Muscle of leg (tissue), 11 donors: ENCODE measurements around the gene SBNO2. TPM values are rescaled to one million over a fixed set of nuclear protein-coding genes. Genes with fewer than 3 reads are reported as not detected.
"Not testable (repeated sequence)": the region's sequence is repeated elsewhere in the genome, so short reads cannot be mapped to it uniquely, and the experiment has no call there.

ENCODE experiments used
- DNase-seq: peaks from one replicate; pipeline ENCODE4 v3.0.0; 2013
- H3K27ac ChIP-seq: one replicate; pipeline ENCODE4 v1.5.1; 2013; ENCODE audit warnings: mild to moderate bottlenecking, low read length, control low read depth
- H3K27me3 ChIP-seq: one replicate; pipeline ENCODE4 v1.6.1; 2013; ENCODE audit warnings: low read length; ENCODE audit not compliant: control insufficient read depth, insufficient read depth
- H3K36me3 ChIP-seq: one replicate; pipeline ENCODE4 v1.6.1; 2013; ENCODE audit warnings: low read length; ENCODE audit not compliant: control insufficient read depth, insufficient read depth
- H3K4me1 ChIP-seq: one replicate; pipeline ENCODE4 v1.6.1; 2013; ENCODE audit warnings: low read length; ENCODE audit not compliant: control insufficient read depth, insufficient read depth
- H3K4me3 ChIP-seq: one replicate; pipeline ENCODE4 v1.5.1; 2013; ENCODE audit warnings: low read length, control low read depth
- H3K9me3 ChIP-seq: replicated peaks from 2 replicates; pipeline ENCODE4 v1.6.1; 2013; ENCODE audit warnings: low read depth, low read length; ENCODE audit not compliant: control insufficient read depth
- WGBS: methylation state at CpG from one replicate; pipeline ENCODE4 v1.1.5; 2013; ENCODE audit warnings: missing lambda C conversion rate; ENCODE audit not compliant: insufficient coverage; 5-methylcytosine and 5-hydroxymethylcytosine counted together
- polyA plus RNA-seq, 8 donors: library from polyadenylated mRNA; unstranded; fragments of 120-200 nt; gene quantifications; one replicate each; pipeline versions ENCODE4 v1.2.1 to v1.2.3, GENCODE V29; 2013; ENCODE audit warnings: inconsistent platforms in 1 of 8, low replicate concordance in 1 of 8; ENCODE audit not compliant: insufficient read length in 8 of 8, insufficient read depth in 1 of 8
- total RNA-seq: library from RNA; stranded (reverse); fragments of 120-200 nt; gene quantifications from one replicate; pipeline ENCODE4 v1.2.4, GENCODE V29; 2013

SBNO2 gene
- total and polyA plus RNA-seq, 9 donors: 7.4 to 16.7 (median 12.2) TPM

GRCh38 chr19:1208830-1209229 lies 34.8 kb upstream of the SBNO2 start:
- H3K27ac ChIP-seq, DNase-seq, H3K9me3 ChIP-seq, H3K27me3 ChIP-seq, H3K4me3 ChIP-seq: not testable (repeated sequence)
- Histone ChIP-seq H3K4me1 (peaks cover 65% of the 10 kb centered on the region), H3K36me3 (peaks cover 20% of the 10 kb centered on the region)
- WGBS: 78% methylated on average over 9 of the region's 10 CpGs

DNA sequence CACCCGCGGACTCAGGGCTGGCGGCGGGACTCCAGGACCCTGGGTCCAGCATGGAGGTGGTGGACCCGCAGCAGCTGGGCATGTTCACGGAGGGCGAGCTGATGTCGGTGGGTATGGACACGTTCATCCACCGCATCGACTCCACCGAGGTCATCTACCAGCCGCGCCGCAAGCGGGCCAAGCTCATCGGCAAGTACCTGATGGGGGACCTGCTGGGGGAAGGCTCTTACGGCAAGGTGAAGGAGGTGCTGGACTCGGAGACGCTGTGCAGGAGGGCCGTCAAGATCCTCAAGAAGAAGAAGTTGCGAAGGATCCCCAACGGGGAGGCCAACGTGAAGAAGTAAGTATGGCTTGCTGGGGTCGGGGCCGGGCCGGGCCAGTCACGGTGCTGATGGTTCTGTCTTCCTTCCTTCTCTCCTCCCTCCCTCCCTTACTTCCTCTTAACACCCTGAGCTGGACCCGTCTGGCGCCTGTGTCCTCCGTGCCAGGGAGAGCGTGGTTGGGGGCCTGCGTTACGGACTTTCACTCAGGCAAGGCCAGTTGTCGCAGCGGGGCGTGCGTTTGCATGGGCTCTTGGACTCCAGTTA lies 32.9 kb upstream of the SBNO2 start:
- WGBS: 3% methylated on average over 34 of the region's 38 CpGs
- peaks cover 52% of the 10 kb centered on the region for H3K4me1 ChIP-seq
- no peaks in the 10 kb centered on the region for H3K9me3 ChIP-seq

DNA sequence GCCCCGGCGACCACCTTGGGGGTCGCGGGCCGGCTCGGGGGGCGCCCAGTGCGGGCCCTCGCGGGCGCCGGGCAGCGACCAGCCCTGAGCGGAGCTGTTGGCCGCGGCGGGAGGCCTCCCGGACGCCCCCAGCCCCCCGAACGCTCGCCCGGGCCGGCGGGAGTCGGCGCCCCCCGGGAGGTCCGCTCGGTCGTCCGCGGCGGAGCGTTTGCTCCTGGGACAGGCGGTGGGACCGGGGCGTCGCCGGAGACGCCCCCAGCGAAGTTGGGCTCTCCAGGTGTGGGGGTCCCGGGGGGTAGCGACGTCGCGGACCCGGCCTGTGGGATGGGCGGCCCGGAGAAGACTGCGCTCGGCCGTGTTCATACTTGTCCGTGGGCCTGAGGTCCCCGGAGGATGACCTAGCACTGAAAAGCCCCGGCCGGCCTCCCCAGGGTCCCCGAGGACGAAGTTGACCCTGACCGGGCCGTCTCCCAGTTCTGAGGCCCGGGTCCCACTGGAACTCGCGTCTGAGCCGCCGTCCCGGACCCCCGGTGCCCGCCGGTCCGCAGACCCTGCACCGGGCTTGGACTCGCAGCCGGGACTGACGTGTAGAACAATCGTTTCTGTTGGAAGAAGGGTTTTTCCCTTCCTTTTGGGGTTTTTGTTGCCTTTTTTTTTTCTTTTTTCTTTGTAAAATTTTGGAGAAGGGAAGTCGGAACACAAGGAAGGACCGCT lies 32.2 kb upstream of the SBNO2 start:
- Histone ChIP-seq H3K9me3 (no peaks in the 10 kb centered on the region), H3K4me1 (peaks cover 46% of the 10 kb centered on the region), H3K27me3 (no peaks in the 10 kb centered on the region), H3K27ac (peak overlapping the region; percentile 76), H3K4me3 (peak overlapping the region; percentile 73), H3K36me3 (peaks cover 10% of the 10 kb centered on the region)
- WGBS: under 1% methylated on average over 71 of the region's 78 CpGs
- DNase-seq: no peak

More for the DNA sequence above, 32.9 kb upstream of the SBNO2 start:
- DNase-seq: no peak
- peak overlapping the region; percentile 73 for H3K4me3 ChIP-seq
- peak overlapping the region; percentile 76 for H3K27ac ChIP-seq
- H3K27me3 ChIP-seq: no peaks in the 10 kb centered on the region
- H3K36me3 ChIP-seq: peaks cover 14% of the 10 kb centered on the region

DNA sequence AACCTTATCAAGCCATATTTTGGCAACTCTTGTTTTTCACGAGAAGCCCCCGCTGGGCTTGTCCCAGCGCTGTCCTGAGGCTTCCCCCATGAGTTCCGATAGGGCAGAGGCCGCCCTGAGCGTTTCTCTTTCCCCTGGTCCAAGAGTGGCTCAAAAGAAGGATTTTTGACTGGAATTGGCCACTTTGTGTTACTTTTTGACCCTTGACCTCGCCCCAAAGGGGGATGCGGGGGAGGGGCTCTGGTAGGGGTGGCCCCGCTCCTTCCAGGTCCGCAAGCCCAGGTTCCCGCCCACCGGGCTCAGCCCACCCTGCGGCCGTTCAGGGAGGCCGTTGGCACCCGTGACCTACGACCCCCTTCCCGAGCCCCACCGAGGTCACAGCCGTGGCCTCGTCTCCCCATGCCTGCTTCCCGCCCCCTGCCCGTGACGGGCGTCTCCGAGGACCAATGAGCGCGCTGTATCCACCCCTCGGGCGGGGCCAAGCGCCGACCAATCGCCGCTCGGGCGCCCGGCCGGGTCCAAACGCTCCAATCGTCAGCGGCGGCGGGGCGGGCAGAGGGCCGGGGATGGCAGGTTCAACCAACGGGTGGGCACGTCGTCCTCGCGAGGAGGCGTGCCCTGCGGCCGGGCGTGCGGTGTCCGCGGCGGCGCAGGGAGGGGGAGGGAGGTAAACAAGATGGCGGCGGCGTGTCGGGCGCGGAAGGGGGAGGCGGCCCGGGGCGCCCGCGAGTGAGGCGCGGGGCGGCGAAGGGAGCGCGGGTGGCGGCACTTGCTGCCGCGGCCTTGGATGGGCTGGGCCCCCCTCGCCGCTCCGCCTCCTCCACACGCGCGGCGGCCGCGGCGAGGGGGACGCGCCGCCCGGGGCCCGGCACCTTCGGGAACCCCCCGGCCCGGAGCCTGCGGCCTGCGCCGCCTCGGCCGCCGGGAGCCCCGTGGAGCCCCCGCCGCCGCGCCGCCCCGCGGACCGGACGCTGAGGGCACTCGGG lies 31.3 kb upstream of the SBNO2 start, which contains the start of gene STK11:
Gene STK11 (plus strand): TSS at position 665 of the 986 bp plus-strand sequence. CDS start 1,136 bp downstream, outside the sequence.
- Histone ChIP-seq H3K27me3 (no peaks in the 10 kb centered on the region), H3K36me3 (peaks cover 10% of the 10 kb centered on the region), H3K4me1 (peaks cover 41% of the 10 kb centered on the region), H3K4me3 (peak within 1 kb of the TSS; percentile 73), H3K9me3 (no peaks in the 10 kb centered on the region), H3K27ac (peak within 1 kb of the TSS; percentile 76)
- WGBS: 3% methylated on average over 110 of the region's 114 CpGs
- DNase-seq: peak; percentile 99

DNA sequence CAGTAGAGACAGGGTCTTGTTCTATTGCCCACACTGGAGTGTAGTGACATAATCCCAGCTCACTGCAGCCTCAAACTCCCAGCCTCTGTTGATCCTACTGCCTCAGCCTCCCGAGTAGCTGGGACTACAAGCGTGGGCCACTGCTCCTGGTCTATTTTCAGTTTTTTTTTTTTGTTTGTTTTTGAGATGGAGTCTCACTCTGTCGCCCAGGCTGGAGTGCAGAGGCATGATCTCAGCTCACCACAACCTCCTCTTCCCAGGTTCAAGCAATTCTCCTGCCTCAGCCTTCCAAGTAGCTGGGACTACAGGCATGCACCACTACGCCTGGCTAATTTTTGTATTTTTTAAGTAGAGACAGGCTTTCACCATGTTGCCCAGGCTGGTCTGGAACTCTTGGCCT lies 26.5 kb upstream of the SBNO2 start:
- no CpG with 5 or more reads among the region's 4 CpGs for WGBS
- not testable (repeated sequence) for DNase-seq, H3K9me3 ChIP-seq, H3K27ac ChIP-seq, H3K27me3 ChIP-seq, H3K4me1 ChIP-seq, H3K36me3 ChIP-seq, H3K4me3 ChIP-seq

DNA sequence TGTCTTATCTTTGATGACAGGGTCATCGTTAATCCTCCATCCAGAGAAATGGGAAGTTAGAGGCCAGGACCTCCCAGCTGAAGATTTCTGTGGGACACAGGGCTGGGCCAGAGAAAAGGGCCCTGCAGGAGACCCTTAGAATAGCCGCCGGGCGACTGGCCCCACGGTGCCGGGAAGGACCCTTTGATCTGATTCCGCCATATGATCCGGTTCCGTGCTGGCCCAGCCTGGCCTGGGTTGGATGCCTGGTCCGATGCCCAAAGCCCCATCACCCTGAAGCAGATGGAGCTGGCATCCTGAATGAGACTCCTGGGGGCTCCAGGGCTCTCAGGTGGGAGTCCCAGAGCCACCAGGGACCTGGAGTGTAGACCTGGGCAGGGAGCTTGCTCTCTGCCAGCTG lies 25.5 kb upstream of the SBNO2 start:
- 80% methylated on average over 10 of the region's 10 CpGs for WGBS
- Histone ChIP-seq H3K27ac (no peak overlapping the region), H3K36me3 (no peaks in the 10 kb centered on the region), H3K4me1 (no peaks in the 10 kb centered on the region), H3K27me3 (no peaks in the 10 kb centered on the region), H3K4me3 (no peak overlapping the region), H3K9me3 (no peaks in the 10 kb centered on the region)
- no peak for DNase-seq

DNA sequence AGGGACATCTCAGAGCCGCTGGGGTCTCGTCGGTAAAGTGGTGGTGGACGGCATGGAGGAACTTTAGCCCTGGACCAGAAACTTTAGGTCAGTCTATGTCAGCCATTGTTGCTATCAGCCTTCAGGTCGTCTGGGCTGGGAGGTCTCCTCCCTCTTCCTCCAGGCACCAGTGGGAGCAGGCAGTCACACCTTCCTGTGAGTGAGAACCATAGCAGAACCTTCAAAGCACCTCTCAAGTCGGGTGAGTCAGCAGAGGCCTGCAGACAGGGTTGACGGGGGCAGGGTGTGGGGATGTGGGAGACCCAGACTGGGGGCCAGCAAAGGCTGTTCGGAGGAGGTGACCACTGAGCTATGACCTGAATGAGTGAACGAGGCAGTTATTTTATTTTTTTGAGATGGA lies 15.4 kb upstream of the SBNO2 start:
- 65% methylated on average over 6 of the region's 9 CpGs for WGBS
- Histone ChIP-seq H3K27me3 (no peaks in the 10 kb centered on the region), H3K4me3 (no peak overlapping the region), H3K36me3 (no peaks in the 10 kb centered on the region), H3K27ac (no peak overlapping the region), H3K4me1 (peaks cover 3% of the 10 kb centered on the region), H3K9me3 (no peaks in the 10 kb centered on the region)
- DNase-seq: no peak

DNA sequence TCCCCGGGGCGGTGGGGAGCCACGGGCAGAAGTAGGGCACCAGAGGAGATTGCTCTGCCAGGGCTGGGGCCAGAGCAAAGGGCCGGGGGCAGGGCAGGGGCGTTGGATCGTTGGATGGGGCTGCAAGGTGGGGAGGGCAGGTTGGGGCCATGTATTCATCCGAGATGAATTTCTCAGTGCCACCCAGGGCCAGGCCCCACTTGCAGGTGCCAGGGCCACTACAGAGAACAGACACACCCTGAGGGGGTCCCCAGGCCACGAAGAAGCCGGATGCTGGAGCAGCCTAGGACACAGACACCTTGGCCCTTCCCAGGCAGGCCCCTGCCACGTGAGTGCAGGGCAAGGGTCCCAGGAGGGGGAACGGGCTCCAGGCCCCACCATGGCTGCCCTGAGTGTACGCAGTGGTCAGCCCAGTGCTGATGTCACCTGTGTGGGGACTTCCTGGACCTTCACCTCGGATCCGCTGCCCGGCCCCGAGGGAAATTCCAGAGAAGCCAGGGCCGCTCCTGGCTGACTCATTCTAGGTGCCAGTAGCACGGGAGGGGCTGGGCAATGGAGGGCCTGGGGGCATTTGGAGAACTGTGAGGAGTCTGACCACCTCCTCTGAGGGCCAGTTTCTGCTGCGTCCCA lies 9.6 kb upstream of the SBNO2 start:
- no peak overlapping the region for H3K4me3 ChIP-seq
- no peak overlapping the region for H3K27ac ChIP-seq
- peaks cover 8% of the 10 kb centered on the region for H3K4me1 ChIP-seq
- no peaks in the 10 kb centered on the region for H3K9me3 ChIP-seq
- DNase-seq: no peak
- H3K27me3 ChIP-seq: no peaks in the 10 kb centered on the region
- 76% methylated on average over 18 of the region's 19 CpGs for WGBS
- H3K36me3 ChIP-seq: no peaks in the 10 kb centered on the region

DNA sequence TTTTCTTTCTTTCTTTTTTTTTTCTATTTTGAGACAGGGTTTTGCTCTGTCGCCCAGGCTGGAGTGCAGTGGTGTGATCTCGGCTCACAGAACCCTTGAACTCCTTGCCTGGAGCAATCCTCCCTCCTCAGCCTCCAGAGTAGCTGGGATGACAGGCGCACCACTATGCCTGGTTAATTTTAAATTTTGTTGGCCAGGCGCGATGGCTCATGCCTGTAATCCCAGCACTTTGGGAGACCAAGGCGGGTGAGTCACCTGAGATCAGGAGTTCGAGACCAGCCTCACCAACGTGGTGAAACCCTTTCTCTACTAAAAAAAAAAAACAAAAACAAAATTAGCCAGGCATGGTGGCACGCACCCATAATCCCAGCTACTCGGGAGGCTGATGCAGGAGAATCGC lies 8.7 kb upstream of the SBNO2 start:
- H3K9me3 ChIP-seq: no peaks in the 10 kb centered on the region
- no peak for DNase-seq
- H3K4me1 ChIP-seq: peaks cover 8% of the 10 kb centered on the region
- no peak overlapping the region for H3K27ac ChIP-seq
- WGBS: 60% methylated on average over 2 of the region's 11 CpGs
- H3K36me3 ChIP-seq: no peaks in the 10 kb centered on the region
- H3K27me3 ChIP-seq: no peaks in the 10 kb centered on the region
- H3K4me3 ChIP-seq: no peak overlapping the region
